Loucy (cell line): ENCODE measurements around the gene PACRG.

Source experiments
- H2AFZ ChIP-seq: fragments of 200-600 bp; sonication (generic); 2 replicates; pipeline ENCODE4 v1.6.0; 2016; ENCODE audit warnings: antibody characterized with exemption, mild to moderate bottlenecking, low read length, moderate library complexity
- H3F3A ChIP-seq: fragments of 200-600 bp; 2 replicates; pipeline ENCODE4 v1.6.0; 2016; ENCODE audit warnings: antibody characterized with exemption, low read depth, mild to moderate bottlenecking
- H3K27me3 ChIP-seq: fragments of 200-600 bp; sonication (generic); 2 replicates; pipeline ENCODE4 v1.6.1; 2014; ENCODE audit warnings: low read length, mild to moderate bottlenecking; ENCODE audit not compliant: insufficient read depth, poor library complexity, severe bottlenecking
- H3K36me3 ChIP-seq: fragments of 200-600 bp; sonication (generic); 2 replicates; pipeline ENCODE4 v1.6.1; 2016; ENCODE audit warnings: low read length; ENCODE audit not compliant: insufficient read depth
- H3K4me1 ChIP-seq: fragments of 200-600 bp; sonication (generic); 2 replicates; pipeline ENCODE4 v1.5.1; 2014; ENCODE audit warnings: low read length, mild to moderate bottlenecking; ENCODE audit not compliant: insufficient read depth, poor library complexity, severe bottlenecking
- H3K4me2 ChIP-seq: fragments of 200-600 bp; sonication (generic); 2 replicates; pipeline ENCODE4 v1.6.0; 2014; ENCODE audit warnings: antibody characterized with exemption, low read length, low read depth, mild to moderate bottlenecking; ENCODE audit not compliant: poor library complexity, severe bottlenecking
- H3K4me3 ChIP-seq: fragments of 200-600 bp; sonication (generic); 2 replicates; pipeline ENCODE4 v1.5.1; 2014; ENCODE audit warnings: low read length, mild to moderate bottlenecking, mixed read lengths; ENCODE audit not compliant: poor library complexity, severe bottlenecking
- H3K79me2 ChIP-seq: fragments of 200-600 bp; sonication (generic); 2 replicates; pipeline ENCODE4 v1.6.1; 2014; ENCODE audit warnings: low read length; ENCODE audit not compliant: insufficient read depth
- H3K9ac ChIP-seq: fragments of 200-600 bp; sonication (generic); 2 replicates; pipeline ENCODE4 v1.6.0; 2014; ENCODE audit warnings: mild to moderate bottlenecking, low read depth, low read length, moderate library complexity; ENCODE audit not compliant: poor library complexity, severe bottlenecking
- H3K9me2 ChIP-seq: fragments of 200-600 bp; sonication (generic); replicated peaks from 2 replicates; pipeline ENCODE4 v1.6.1; 2016; ENCODE audit warnings: low read depth, low read length, mixed read lengths
- H3K9me3 ChIP-seq: fragments of 200-600 bp; sonication (generic); 2 replicates; pipeline ENCODE4 v1.6.1; 2014; ENCODE audit warnings: mild to moderate bottlenecking, antibody characterized with exemption, low read length, low read depth; ENCODE audit not compliant: insufficient read depth
- H4K20me1 ChIP-seq: fragments of 200-600 bp; sonication (generic); 2 replicates; pipeline ENCODE4 v1.6.0; 2014; ENCODE audit warnings: antibody characterized with exemption, low read length, mild to moderate bottlenecking; ENCODE audit not compliant: insufficient read depth, poor library complexity, severe bottlenecking
- EZH2phosphoT487 ChIP-seq: fragments of 200-600 bp; IDR thresholded peaks from 2 replicates; pipeline ENCODE4 v1.6.1; 2018; ENCODE audit warnings: antibody characterized with exemption, mild to moderate bottlenecking, moderate library complexity, borderline replicate concordance
- TF ChIP-seq, protein P1 (sequence below): fragments of 200-600 bp; sonication (generic); conservative IDR thresholded peaks from 2 replicates; pipeline ENCODE4 v1.5.1; 2014; ENCODE audit warnings: mild to moderate bottlenecking, antibody characterized with exemption, low read length

The PACRG gene

DNA sequence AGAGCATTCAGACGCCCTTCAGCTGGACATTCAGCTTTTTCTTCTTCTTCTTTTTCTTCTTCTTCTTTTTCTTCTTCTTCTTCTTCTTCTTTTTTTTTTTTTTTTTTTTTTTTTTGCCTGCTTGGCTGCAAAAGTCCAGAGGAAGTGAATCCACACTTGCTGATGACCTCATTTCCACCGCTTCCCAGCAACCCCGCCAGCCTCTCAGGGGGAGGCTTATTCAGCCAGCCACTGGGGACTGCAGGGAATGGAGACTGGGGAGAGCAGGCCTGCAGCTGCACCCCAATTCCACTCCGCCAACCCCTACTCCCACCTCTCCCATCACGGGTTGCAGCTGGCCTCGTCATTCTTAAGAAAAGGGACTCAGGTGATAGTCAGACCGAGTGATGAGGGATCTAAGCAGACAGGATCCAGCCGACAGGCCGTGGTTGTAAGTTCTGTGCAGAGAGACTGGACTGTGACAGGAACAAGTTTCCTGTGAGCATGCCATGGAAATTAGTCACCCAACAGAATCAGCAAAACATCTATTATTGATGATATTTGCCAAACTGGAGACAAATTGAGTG, 627.7 kb downstream of the PACRG start:
- Histone ChIP-seq H3K4me3 (no peak overlapping the region), H4K20me1 (no peaks in the 10 kb centered on the region), H3K79me2 (no peaks in the 10 kb centered on the region), H3F3A (no peaks in the 10 kb centered on the region), H3K9me2 (no peaks in the 10 kb centered on the region), H3K9me3 (no peaks in the 10 kb centered on the region), H2AFZ (no peak overlapping the region), H3K36me3 (no peaks in the 10 kb centered on the region), H3K4me1 (no peaks in the 10 kb centered on the region), H3K4me2 (no peak overlapping the region), H3K9ac (no peak overlapping the region), H3K27me3 (no peaks in the 10 kb centered on the region)
- no peak for TF ChIP-seq EZH2phosphoT487

DNA sequence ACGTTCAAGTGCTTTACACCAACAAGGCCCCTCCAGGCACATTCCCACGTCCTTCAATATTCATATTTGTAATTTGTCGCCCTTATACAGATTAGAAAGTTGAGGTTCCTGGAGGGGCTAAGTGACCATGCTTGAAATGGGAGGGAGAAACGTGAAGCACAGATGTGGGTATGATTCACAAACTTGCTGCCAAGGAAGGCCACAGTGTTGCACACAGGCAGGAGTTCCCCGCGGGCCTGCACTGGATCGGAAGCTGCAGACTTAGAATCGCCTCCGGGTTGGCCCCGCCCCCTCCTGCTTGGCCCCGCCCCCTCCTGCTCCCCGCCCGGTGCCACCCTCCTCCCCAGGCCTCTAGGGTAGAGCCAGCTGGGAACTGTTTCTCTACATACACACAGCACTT, 628.5 kb downstream of the PACRG start:
- Histone ChIP-seq H3K4me1 (no peaks in the 10 kb centered on the region), H3K36me3 (no peaks in the 10 kb centered on the region), H3K9ac (no peak overlapping the region), H3K27me3 (no peaks in the 10 kb centered on the region), H3K4me2 (no peak overlapping the region), H3K4me3 (no peak overlapping the region), H2AFZ (no peak overlapping the region), H3F3A (no peaks in the 10 kb centered on the region), H3K9me2 (no peaks in the 10 kb centered on the region), H3K9me3 (no peaks in the 10 kb centered on the region), H3K79me2 (no peaks in the 10 kb centered on the region), H4K20me1 (no peaks in the 10 kb centered on the region)
- TF ChIP-seq, protein P1, sequence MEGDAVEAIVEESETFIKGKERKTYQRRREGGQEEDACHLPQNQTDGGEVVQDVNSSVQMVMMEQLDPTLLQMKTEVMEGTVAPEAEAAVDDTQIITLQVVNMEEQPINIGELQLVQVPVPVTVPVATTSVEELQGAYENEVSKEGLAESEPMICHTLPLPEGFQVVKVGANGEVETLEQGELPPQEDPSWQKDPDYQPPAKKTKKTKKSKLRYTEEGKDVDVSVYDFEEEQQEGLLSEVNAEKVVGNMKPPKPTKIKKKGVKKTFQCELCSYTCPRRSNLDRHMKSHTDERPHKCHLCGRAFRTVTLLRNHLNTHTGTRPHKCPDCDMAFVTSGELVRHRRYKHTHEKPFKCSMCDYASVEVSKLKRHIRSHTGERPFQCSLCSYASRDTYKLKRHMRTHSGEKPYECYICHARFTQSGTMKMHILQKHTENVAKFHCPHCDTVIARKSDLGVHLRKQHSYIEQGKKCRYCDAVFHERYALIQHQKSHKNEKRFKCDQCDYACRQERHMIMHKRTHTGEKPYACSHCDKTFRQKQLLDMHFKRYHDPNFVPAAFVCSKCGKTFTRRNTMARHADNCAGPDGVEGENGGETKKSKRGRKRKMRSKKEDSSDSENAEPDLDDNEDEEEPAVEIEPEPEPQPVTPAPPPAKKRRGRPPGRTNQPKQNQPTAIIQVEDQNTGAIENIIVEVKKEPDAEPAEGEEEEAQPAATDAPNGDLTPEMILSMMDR, result no peak
- no peak for TF ChIP-seq EZH2phosphoT487

DNA sequence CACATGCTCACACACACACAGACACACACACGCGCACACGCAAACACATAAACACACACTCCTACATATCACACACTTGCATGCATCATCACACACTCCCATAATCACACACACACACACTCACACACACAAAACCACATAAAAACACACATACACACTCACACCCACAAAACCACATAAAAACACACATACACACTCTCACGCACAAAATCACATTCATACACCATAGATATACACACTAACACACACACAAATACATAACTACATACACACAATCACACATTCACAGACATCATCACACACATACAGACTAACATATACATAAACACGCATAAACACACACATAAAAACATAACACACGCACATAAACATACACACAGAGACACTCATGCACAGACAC, 629.0 kb downstream of the PACRG start:
- H4K20me1 ChIP-seq, result no peaks in the 10 kb centered on the region
- no peaks in the 10 kb centered on the region for H3K9me2 ChIP-seq
- no peak overlapping the region for H3K4me2 ChIP-seq
- no peak overlapping the region for H3K9ac ChIP-seq
- TF ChIP-seq, protein P1, result no peak
- TF ChIP-seq EZH2phosphoT487, result no peak
- no peaks in the 10 kb centered on the region for H3K36me3 ChIP-seq
- no peaks in the 10 kb centered on the region for H3F3A ChIP-seq
- no peak overlapping the region for H2AFZ ChIP-seq
- H3K4me3 ChIP-seq, result no peak overlapping the region
- H3K9me3 ChIP-seq, result no peaks in the 10 kb centered on the region
- H3K79me2 ChIP-seq, result no peaks in the 10 kb centered on the region
- no peaks in the 10 kb centered on the region for H3K4me1 ChIP-seq
- no peaks in the 10 kb centered on the region for H3K27me3 ChIP-seq

DNA sequence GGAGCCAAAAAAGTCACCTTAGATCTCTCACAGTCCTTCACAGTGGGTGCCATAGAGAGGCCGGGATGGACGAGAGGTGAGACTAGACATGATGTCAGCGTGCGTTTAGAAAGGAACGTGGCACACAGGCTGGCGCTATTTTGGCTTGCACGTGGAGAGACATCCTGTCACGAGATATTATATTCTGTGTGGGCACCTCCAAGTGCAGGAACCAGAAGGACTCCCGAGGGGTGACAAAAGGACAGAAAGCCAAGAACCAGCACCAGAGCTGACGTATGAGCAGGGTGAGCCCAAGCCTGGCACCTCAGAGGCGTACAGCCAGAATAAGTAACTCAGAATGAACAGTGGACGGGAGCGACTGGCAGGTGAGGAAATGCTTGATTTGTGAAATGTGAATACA, 636.9 kb downstream of the PACRG start:
- Histone ChIP-seq H2AFZ (no peak overlapping the region), H3K9me2 (no peaks in the 10 kb centered on the region), H3K27me3 (no peaks in the 10 kb centered on the region), H3K36me3 (no peaks in the 10 kb centered on the region), H3K4me3 (no peak overlapping the region), H3K4me2 (no peak overlapping the region), H3K79me2 (no peaks in the 10 kb centered on the region), H3F3A (no peaks in the 10 kb centered on the region), H3K4me1 (no peaks in the 10 kb centered on the region), H3K9me3 (0 out of 2 replicates have a peak, but pooled peaks cover 3% of the 10 kb centered on the region), H3K9ac (no peak overlapping the region), H4K20me1 (no peaks in the 10 kb centered on the region)
- TF ChIP-seq, protein P1, result no peak
- no peak for TF ChIP-seq EZH2phosphoT487
